NCI-H2107 (cell line): Measurements from ENCODE around the gene ENPP7.

Experiments
- DNase-seq: peaks from one replicate; lab custom pipeline; 2025; lab: John Stamatoyannopoulos, UW

Gene ENPP7

GRCh38 chr17:79704691-79705090, 26.1 kb upstream of the ENPP7 start:
- DNase-seq, result no peak

- no peak for DNase-seq
These were observed 25.1 kb upstream of the ENPP7 start for GRCh38 chr17:79705674-79706073.

- DNase-seq, result no peak
These were observed 23.6 kb upstream of the ENPP7 start for GRCh38 chr17:79706931-79707850.

GRCh38 chr17:79707931-79708891, 22.5 kb upstream of the ENPP7 start:
- DNase-seq, result no peak

- no peak for DNase-seq
These were observed 18.9 kb upstream of the ENPP7 start for GRCh38 chr17:79711715-79712305.

GRCh38 chr17:79713391-79713790, 17.4 kb upstream of the ENPP7 start:
- DNase-seq, result no peak

GRCh38 chr17:79714176-79715097, 16.3 kb upstream of the ENPP7 start:
- no peak for DNase-seq

GRCh38 chr17:79715098-79715942, 15.4 kb upstream of the ENPP7 start:
- no peak for DNase-seq

GRCh38 chr17:79715943-79716797, 14.6 kb upstream of the ENPP7 start:
- DNase-seq, result no peak

- no peak for DNase-seq
These were observed 9.9 kb upstream of the ENPP7 start for GRCh38 chr17:79720705-79721292.

- no peak for DNase-seq
These were observed 8.6 kb upstream of the ENPP7 start for GRCh38 chr17:79721993-79722671.

GRCh38 chr17:79722787-79723186, 8.0 kb upstream of the ENPP7 start:
- DNase-seq, result no peak

- peak; percentile 53 for DNase-seq
These were observed 2.4 kb upstream of the ENPP7 start for GRCh38 chr17:79728169-79728907.

GRCh38 chr17:79728908-79729471, 1.8 kb upstream of the ENPP7 start:
- no peak for DNase-seq

GRCh38 chr17:79729761-79730160, 982 bp upstream of the ENPP7 start:
- DNase-seq, result no peak

GRCh38 chr17:79730437-79730768, 340 bp upstream of the ENPP7 start:
- DNase-seq, result no peak

- no peak for DNase-seq
These were observed 1.5 kb downstream of the ENPP7 start for GRCh38 chr17:79732254-79732653.
